Measurements from ENCODE around the gene S100PBP.

S100PBP gene

DNA sequence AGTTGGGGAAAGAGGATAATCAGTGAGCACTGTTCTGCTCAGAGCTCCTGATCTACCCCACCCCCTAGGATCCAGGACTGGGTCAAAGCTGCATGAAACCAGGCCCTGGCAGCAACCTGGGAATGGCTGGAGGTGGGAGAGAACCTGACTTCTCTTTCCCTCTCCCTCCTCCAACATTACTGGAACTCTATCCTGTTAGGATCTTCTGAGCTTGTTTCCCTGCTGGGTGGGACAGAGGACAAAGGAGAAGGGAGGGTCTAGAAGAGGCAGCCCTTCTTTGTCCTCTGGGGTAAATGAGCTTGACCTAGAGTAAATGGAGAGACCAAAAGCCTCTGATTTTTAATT is 43.0 kb upstream of the S100PBP start:
- Histone ChIP-seq H3K9me3 (replicated peaks; ENCODE audit: insufficient read depth, low read length) (no peaks in the 10 kb centered on the region), H3K36me3 (replicated peaks; ENCODE audit: insufficient read depth, low read length) (peaks cover 3% of the 10 kb centered on the region; the same call in 1 of the 2 replicates), H2AFZ (ENCODE audit: low read length) (no peak overlapping the region), H3K9me2 (replicated peaks; ENCODE audit: insufficient read depth, low read length) (no peaks in the 10 kb centered on the region), H3K79me2 (ENCODE audit: low read length) (no peaks in the 10 kb centered on the region), H3K9ac (ENCODE audit: low read length) (no peak overlapping the region), H3K4me2 (ENCODE audit: low read depth, low read length) (no peak overlapping the region), H3K4me3 (ENCODE audit: low read length) (no peak overlapping the region), H4K20me1 (ENCODE audit: insufficient read depth, low read length) (0 out of 2 replicates have a peak, but pooled peaks cover 4% of the 10 kb centered on the region), H3K27ac (ENCODE audit: low read length) (no peak overlapping the region), H3K4me1 (ENCODE audit: low read length) (no peaks in the 10 kb centered on the region), H3F3A (ENCODE audit: insufficient read depth, low read length) (peaks cover 28% of the 10 kb centered on the region), H3K27me3 (replicated peaks; ENCODE audit: insufficient read depth, low read length) (no peaks in the 10 kb centered on the region)
- no peak for DNase-seq
- TF ChIP-seq, protein P1, sequence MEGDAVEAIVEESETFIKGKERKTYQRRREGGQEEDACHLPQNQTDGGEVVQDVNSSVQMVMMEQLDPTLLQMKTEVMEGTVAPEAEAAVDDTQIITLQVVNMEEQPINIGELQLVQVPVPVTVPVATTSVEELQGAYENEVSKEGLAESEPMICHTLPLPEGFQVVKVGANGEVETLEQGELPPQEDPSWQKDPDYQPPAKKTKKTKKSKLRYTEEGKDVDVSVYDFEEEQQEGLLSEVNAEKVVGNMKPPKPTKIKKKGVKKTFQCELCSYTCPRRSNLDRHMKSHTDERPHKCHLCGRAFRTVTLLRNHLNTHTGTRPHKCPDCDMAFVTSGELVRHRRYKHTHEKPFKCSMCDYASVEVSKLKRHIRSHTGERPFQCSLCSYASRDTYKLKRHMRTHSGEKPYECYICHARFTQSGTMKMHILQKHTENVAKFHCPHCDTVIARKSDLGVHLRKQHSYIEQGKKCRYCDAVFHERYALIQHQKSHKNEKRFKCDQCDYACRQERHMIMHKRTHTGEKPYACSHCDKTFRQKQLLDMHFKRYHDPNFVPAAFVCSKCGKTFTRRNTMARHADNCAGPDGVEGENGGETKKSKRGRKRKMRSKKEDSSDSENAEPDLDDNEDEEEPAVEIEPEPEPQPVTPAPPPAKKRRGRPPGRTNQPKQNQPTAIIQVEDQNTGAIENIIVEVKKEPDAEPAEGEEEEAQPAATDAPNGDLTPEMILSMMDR (IDR thresholded peaks at IDR 0.05; ENCODE audit: low read length), result no peak
- TF ChIP-seq EZH2phosphoT487 (IDR thresholded peaks at IDR 0.05; ENCODE audit: low read length) (no peak), EZH2 (optimal IDR thresholded peaks at IDR 0.05; ENCODE audit: low read depth, low read length) (no peak)

DNA sequence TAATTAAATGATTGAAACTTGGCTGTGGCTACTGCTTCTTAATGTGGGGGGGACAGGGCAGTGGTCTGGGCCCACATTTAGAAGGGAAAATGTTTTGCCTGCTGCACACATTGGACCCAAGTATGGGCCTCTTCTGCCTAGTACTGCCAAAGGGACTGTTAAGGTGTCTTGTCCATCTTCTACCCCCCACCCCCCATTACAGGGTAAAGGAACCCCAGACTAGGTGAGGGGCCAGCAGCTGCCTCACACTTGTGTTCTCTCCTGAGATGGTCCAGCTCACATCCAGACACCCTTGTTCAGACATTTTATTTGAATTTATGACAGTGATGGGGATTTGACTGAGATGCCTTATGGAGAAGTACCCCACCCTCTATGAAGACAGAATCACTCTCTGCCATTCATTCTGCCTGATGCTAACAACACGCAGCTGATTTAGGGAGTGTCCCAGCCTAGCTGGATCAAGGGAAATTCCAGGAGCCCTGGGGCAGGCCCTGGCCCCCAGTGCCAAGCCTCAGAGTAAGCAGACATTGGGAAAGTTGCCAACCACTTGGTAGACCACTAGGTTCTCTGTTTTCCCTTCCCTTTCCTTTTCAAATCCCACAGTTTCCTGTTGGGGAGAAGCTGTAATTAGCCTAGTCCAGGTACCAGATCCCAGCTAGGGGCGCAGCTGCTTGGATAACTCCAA is 42.4 kb upstream of the S100PBP start:
- no peak for TF ChIP-seq EZH2 (optimal IDR thresholded peaks at IDR 0.05; ENCODE audit: low read depth, low read length)
- TF ChIP-seq, protein P1 (IDR thresholded peaks at IDR 0.05; ENCODE audit: low read length), result no peak
- TF ChIP-seq EZH2phosphoT487 (IDR thresholded peaks at IDR 0.05; ENCODE audit: low read length), result no peak
- Histone ChIP-seq H3K4me3 (ENCODE audit: low read length) (no peak overlapping the region), H3K9me3 (replicated peaks; ENCODE audit: insufficient read depth, low read length) (no peaks in the 10 kb centered on the region), H2AFZ (ENCODE audit: low read length) (no peak overlapping the region), H3K79me2 (ENCODE audit: low read length) (no peaks in the 10 kb centered on the region), H4K20me1 (ENCODE audit: insufficient read depth, low read length) (0 out of 2 replicates have a peak, but pooled peaks cover 4% of the 10 kb centered on the region), H3K36me3 (replicated peaks; ENCODE audit: insufficient read depth, low read length) (peaks cover 6% of the 10 kb centered on the region), H3K27ac (ENCODE audit: low read length) (no peak overlapping the region), H3K27me3 (replicated peaks; ENCODE audit: insufficient read depth, low read length) (no peaks in the 10 kb centered on the region), H3K4me2 (ENCODE audit: low read depth, low read length) (no peak overlapping the region), H3K9ac (ENCODE audit: low read length) (no peak overlapping the region), H3K4me1 (ENCODE audit: low read length) (no peaks in the 10 kb centered on the region), H3F3A (ENCODE audit: insufficient read depth, low read length) (peaks cover 31% of the 10 kb centered on the region), H3K9me2 (replicated peaks; ENCODE audit: insufficient read depth, low read length) (no peaks in the 10 kb centered on the region)
- no peak for DNase-seq

DNA sequence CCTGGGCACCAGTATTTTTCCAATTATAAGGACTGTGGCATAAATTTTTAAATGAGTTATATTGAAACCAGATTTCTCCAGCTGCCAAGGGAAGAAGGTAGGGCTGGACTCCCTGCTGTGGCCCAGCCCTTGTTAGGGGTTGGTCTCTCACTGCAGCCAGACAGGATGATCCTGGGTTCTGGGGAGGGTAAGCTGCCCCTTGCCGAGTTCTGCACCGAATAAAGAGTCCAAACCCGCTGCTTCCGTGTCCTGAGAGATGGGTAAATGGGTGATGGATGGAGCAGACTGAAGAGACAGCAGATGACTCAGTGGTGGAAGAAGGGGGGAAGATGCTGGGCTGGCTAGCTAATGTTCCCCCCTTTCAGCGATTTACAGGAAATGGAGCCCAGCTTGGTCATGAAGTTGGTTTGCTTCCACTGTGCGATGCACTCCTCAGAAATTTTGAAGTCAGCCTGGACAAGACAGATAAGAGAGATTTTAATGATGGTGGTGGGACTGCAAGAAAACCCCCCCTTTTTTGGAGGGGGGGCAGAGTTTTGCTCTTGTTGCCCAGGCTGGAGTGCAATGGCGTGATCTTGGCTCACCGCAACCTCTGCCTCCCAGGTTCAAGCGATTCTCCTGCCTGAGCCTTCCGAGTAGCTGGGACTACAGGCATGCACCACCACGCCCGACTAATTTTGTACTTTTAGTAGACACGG is 41.7 kb upstream of the S100PBP start:
- H3K4me1 ChIP-seq (ENCODE audit: low read length), result no peaks in the 10 kb centered on the region
- no peak overlapping the region for H3K27ac ChIP-seq (ENCODE audit: low read length)
- no peak overlapping the region for H3K4me3 ChIP-seq (ENCODE audit: low read length)
- H3K36me3 ChIP-seq (replicated peaks; ENCODE audit: insufficient read depth, low read length), result peaks cover 6% of the 10 kb centered on the region
- H3F3A ChIP-seq (ENCODE audit: insufficient read depth, low read length), result peaks cover 31% of the 10 kb centered on the region
- H2AFZ ChIP-seq (ENCODE audit: low read length), result no peak overlapping the region
- DNase-seq, result no peak
- H3K79me2 ChIP-seq (ENCODE audit: low read length), result no peaks in the 10 kb centered on the region
- no peak overlapping the region for H3K4me2 ChIP-seq (ENCODE audit: low read depth, low read length)
- no peaks in the 10 kb centered on the region for H3K9me3 ChIP-seq (replicated peaks; ENCODE audit: insufficient read depth, low read length)
- TF ChIP-seq EZH2phosphoT487 (IDR thresholded peaks at IDR 0.05; ENCODE audit: low read length), result no peak
- TF ChIP-seq, protein P1 (IDR thresholded peaks at IDR 0.05; ENCODE audit: low read length), result no peak
- TF ChIP-seq EZH2 (optimal IDR thresholded peaks at IDR 0.05; ENCODE audit: low read depth, low read length), result no peak
- no peaks in the 10 kb centered on the region for H3K9me2 ChIP-seq (replicated peaks; ENCODE audit: insufficient read depth, low read length)
- H3K9ac ChIP-seq (ENCODE audit: low read length), result no peak overlapping the region
- H3K27me3 ChIP-seq (replicated peaks; ENCODE audit: insufficient read depth, low read length), result no peaks in the 10 kb centered on the region
- H4K20me1 ChIP-seq (ENCODE audit: insufficient read depth, low read length), result 0 out of 2 replicates have a peak, but pooled peaks cover 4% of the 10 kb centered on the region
